Breast epithelium (tissue), 3 donors: ENCODE measurements around the gene EPHA6.

Source experiments
- POLR2A ChIP-seq: fragments of 450-650 bp; IDR thresholded peaks from one replicate; pipeline ENCODE4 v1.6.1; 2016; ENCODE audit warnings: antibody characterized with exemption, mild to moderate bottlenecking, moderate library complexity
- POLR2AphosphoS5 ChIP-seq, 3 donors: sonication (generic); formaldehyde crosslinking; IDR thresholded peaks; one replicate each; pipeline ENCODE4 v1.6.1; 2017; ENCODE audit warnings: antibody characterized with exemption in 3 of 3
- TF ChIP-seq, protein P1 (sequence below), 3 donors: fragments of 450-650 bp; IDR thresholded peaks; one replicate each; pipeline ENCODE4 v1.5.1; 2016 to 2017; ENCODE audit warnings: antibody characterized with exemption in 3 of 3, mild to moderate bottlenecking in 3 of 3, moderate library complexity in 3 of 3

DNA sequence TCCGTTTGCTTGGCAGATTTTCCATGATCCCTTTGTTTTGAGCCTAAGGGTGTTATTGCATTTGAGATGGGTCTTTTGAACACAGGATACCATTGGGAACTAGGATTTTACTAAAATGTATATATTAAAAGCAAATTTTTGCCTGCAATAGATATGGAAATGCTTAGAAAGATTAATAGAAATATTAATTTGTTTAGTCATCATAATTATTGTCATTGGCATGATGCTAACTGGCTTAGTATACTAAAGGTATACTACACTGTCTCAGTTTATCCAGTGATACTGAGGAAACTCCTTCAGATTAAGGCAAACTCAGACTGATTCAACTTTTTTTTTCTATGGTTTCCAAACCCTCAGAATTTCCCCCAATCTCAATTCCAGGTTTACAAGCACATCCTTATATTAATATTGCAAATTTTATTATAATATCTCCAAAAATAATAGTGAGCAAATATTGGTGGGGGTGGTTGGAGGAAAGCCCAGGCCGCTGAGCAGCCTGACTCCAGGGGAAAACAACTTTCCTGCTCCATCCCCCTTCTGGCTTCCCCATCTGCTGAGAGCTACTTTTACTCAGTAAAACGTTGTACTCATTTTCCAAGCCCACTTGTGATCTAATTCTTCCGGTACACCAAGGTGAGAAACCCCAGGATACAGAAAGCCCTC lies 291.7 kb downstream of the EPHA6 start:
- TF ChIP-seq, protein P1, sequence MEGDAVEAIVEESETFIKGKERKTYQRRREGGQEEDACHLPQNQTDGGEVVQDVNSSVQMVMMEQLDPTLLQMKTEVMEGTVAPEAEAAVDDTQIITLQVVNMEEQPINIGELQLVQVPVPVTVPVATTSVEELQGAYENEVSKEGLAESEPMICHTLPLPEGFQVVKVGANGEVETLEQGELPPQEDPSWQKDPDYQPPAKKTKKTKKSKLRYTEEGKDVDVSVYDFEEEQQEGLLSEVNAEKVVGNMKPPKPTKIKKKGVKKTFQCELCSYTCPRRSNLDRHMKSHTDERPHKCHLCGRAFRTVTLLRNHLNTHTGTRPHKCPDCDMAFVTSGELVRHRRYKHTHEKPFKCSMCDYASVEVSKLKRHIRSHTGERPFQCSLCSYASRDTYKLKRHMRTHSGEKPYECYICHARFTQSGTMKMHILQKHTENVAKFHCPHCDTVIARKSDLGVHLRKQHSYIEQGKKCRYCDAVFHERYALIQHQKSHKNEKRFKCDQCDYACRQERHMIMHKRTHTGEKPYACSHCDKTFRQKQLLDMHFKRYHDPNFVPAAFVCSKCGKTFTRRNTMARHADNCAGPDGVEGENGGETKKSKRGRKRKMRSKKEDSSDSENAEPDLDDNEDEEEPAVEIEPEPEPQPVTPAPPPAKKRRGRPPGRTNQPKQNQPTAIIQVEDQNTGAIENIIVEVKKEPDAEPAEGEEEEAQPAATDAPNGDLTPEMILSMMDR (IDR thresholded peaks at IDR 0.05): no peak
- TF ChIP-seq POLR2A: no peak
- no peak for TF ChIP-seq POLR2AphosphoS5 (IDR thresholded peaks at IDR 0.05)
